ENCODE data around the gene CRTC1. TPM values are rescaled to one million over a fixed set of nuclear protein-coding genes. Genes with fewer than 3 reads are reported as not detected.

The CRTC1 gene
- total and polyA plus RNA-seq, 9 of the 15 experiments (the other 6 are each of a cell fraction or from before 2014, with no cell fraction given), result 0.25 to 3.8 (median 1.2) TPM; not detected in 2

DNA sequence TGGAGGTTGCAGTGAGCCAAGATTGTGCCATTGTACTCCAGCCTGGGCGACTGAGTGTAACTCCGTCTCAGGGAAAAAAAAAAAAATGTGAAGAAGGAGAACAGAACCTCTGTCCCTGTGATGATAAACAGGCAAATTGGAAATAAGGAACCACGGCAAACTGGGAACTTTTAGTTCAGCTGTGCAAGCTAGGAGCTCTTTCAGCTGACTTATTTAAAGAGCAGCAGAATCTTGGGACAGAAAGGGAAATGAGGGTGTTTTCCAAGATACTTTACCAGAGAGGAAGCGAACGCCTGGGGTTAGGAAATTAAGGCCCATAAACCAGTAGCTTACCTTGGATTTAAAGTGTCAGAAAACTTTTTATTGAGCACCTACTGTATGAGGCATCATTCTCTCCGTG, 145.3 kb downstream of the CRTC1 start:
- Histone ChIP-seq H4K20me1 (replicated peaks; ENCODE audit: control insufficient read depth, insufficient read depth, low read length) (peaks cover 13% of the 10 kb centered on the region), H3K4me1 (replicated peaks in 1 of 2; ENCODE audit: control insufficient read depth in 2 of 2, insufficient read depth in 2 of 2, low read length in 2 of 2) (peaks cover 3 to 22% of the 10 kb centered on the region in 2 experiments; a peak in 4 of 5 replicates), H3K27ac (ENCODE audit: extremely low read depth, low read depth, low read length) (no peak overlapping the region), H2AFZ (ENCODE audit: low read depth, low read length) (no peak overlapping the region), H3K9ac (ENCODE audit: insufficient read depth in 1 of 2, low read depth in 2 of 2, low read length in 2 of 2) (no peak overlapping the region), H3K9me3 (replicated peaks; ENCODE audit: control insufficient read depth, insufficient read depth, low read depth, low read length) (peaks cover 2% of the 10 kb centered on the region; the same call in 1 of the 2 replicates), H3K27me3 (ENCODE audit: control insufficient read depth in 2 of 2, insufficient read depth in 2 of 2, low read length in 2 of 2) (no peaks in the 10 kb centered on the region), H3K4me2 (ENCODE audit: insufficient read depth, low read length) (no peak overlapping the region), H3K36me3 (ENCODE audit: control insufficient read depth, insufficient read depth, low read length) (peaks cover 3% of the 10 kb centered on the region; the same call in 2 of the 3 replicates), H3K79me2 (ENCODE audit: control insufficient read depth, insufficient read depth, low read length) (peaks cover 23% of the 10 kb centered on the region), H3K4me3 (no peak overlapping the region), H3K9me1 (ENCODE audit: control insufficient read depth, insufficient read depth, low read length) (no peaks in the 10 kb centered on the region)
- intact Hi-C loops (cut with micrococcal nuclease) (no loop called here), in situ Hi-C loops (cut with MboI) (no loop called here)
- POLR2A ChIA-PET, result interaction anchor here (0.7 to 0.8 kb wide), 2 partner anchors 9 to 10 kb away, joined by 3 to 4 read pairs; no protein-coding TSS in a partner anchor
- FAIRE-seq (no peak), DNase-seq (ENCODE audit: extremely low read depth in 1 of 4, low spot score in 3 of 4) (no peak), ATAC-seq (no peak)
- TF ChIP-seq RBM25 (IDR thresholded peaks at IDR 0.05; ENCODE audit: low read depth, low read length, severe bottlenecking) (peak; percentile 15), SMAD2 (IDR thresholded peaks at IDR 0.05; ENCODE audit: low read depth, low read length) (no peak)
- CTCF ChIA-PET (ENCODE audit: low intra/inter-chr PET ratio), result interaction anchor here (0.6 kb wide), 1 partner anchor 66 kb away, joined by 6 read pairs; no protein-coding TSS in a partner anchor
- BruUV-seq (replicated peaks), result no TSS peak
- WGBS (ENCODE audit: insufficient coverage, low coverage, missing lambda C conversion rate), result 34% methylated on average over 5 of the region's 6 CpGs

DNA sequence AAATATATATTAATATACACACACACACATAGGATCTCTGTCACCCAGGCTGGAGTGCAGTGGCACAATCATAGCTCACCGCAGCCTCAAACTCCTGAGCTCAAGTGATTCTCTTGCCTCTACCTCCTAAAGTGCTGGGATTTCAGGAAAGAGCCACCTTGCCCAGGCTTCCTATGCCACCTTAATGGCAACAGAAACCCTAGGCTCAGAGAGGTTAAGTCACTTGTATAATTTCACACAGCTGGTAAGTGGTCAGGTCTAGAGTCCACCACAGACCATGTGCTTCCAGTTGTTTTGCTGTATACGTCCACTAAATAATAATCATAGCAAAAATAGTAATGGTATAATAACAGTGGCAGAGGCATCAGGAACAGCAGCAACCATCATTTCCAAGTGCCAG, 147.0 kb downstream of the CRTC1 start:
- Histone ChIP-seq H3K9me3 (replicated peaks; ENCODE audit: control insufficient read depth, insufficient read depth, low read depth, low read length) (peaks cover 2% of the 10 kb centered on the region; the same call in 1 of the 2 replicates), H3K36me3 (ENCODE audit: control insufficient read depth, insufficient read depth, low read length) (peaks cover 20% of the 10 kb centered on the region), H3K4me1 (replicated peaks in 1 of 2; ENCODE audit: control insufficient read depth in 2 of 2, insufficient read depth in 2 of 2, low read length in 2 of 2) (peaks cover 9 to 22% of the 10 kb centered on the region in 2 experiments), H2AFZ (ENCODE audit: low read depth, low read length) (no peak overlapping the region), H3K9me1 (ENCODE audit: control insufficient read depth, insufficient read depth, low read length) (peaks cover under 1% of the 10 kb centered on the region), H3K4me3 (no peak overlapping the region), H3K27ac (ENCODE audit: extremely low read depth, low read depth, low read length) (no peak overlapping the region), H3K9ac (ENCODE audit: insufficient read depth in 1 of 2, low read depth in 2 of 2, low read length in 2 of 2) (no peak overlapping the region), H4K20me1 (replicated peaks; ENCODE audit: control insufficient read depth, insufficient read depth, low read length) (peaks cover 30% of the 10 kb centered on the region), H3K79me2 (ENCODE audit: control insufficient read depth, insufficient read depth, low read length) (peaks cover 40% of the 10 kb centered on the region), H3K4me2 (ENCODE audit: insufficient read depth, low read length) (no peak overlapping the region), H3K27me3 (ENCODE audit: control insufficient read depth in 2 of 2, insufficient read depth in 2 of 2, low read length in 2 of 2) (no peaks in the 10 kb centered on the region)
- POLR2A ChIA-PET, result interaction anchor here (3.5 kb wide), 1 partner anchor 11 kb away, joined by 34 read pairs; no protein-coding TSS in a partner anchor
- CTCF ChIA-PET (ENCODE audit: low intra/inter-chr PET ratio), result no interaction called here
- WGBS (ENCODE audit: insufficient coverage, low coverage, missing lambda C conversion rate), result 65% methylated on average over 2 of the region's 2 CpGs
- DNase-seq (ENCODE audit: extremely low read depth in 1 of 4, low spot score in 3 of 4) (no peak), ATAC-seq (no peak), FAIRE-seq (no peak)
- BruUV-seq (replicated peaks), result no TSS peak
- intact Hi-C loops (cut with micrococcal nuclease) (loop anchor here (5.0 kb wide), 1 partner anchor 193 kb away; the partner anchor contains the start of gene KLHL26), in situ Hi-C loops (cut with MboI) (no loop called here)
- TF ChIP-seq TAF15 (IDR thresholded peaks at IDR 0.05; ENCODE audit: low read depth, low read length) (no peak), ESRRA (IDR thresholded peaks at IDR 0.05; ENCODE audit: borderline replicate concordance, low read depth) (no peak), MAFK (IDR thresholded peaks at IDR 0.05; ENCODE audit: low read length) (no peak), MEF2D (tag; conservative IDR thresholded peaks at IDR 0.05; ENCODE audit: low read depth) (no peak), ASH1L (IDR thresholded peaks at IDR 0.05; ENCODE audit: borderline replicate concordance, low read depth, partially characterized antibody) (no peak), BCOR (IDR thresholded peaks at IDR 0.05) (peak; percentile 77), ZFP36 (IDR thresholded peaks at IDR 0.05; ENCODE audit: low read depth, low read length, partially characterized antibody) (peak; percentile 45), KDM1A (IDR thresholded peaks at IDR 0.05) (peak in 1 of 2 experiments; percentile 22; a peak in 1 of 4 replicates), ZNF76 (CRISPR knock-in tag; IDR thresholded peaks at IDR 0.05; ENCODE audit: borderline replicate concordance) (no peak)
- TF ChIP-seq, protein P1, sequence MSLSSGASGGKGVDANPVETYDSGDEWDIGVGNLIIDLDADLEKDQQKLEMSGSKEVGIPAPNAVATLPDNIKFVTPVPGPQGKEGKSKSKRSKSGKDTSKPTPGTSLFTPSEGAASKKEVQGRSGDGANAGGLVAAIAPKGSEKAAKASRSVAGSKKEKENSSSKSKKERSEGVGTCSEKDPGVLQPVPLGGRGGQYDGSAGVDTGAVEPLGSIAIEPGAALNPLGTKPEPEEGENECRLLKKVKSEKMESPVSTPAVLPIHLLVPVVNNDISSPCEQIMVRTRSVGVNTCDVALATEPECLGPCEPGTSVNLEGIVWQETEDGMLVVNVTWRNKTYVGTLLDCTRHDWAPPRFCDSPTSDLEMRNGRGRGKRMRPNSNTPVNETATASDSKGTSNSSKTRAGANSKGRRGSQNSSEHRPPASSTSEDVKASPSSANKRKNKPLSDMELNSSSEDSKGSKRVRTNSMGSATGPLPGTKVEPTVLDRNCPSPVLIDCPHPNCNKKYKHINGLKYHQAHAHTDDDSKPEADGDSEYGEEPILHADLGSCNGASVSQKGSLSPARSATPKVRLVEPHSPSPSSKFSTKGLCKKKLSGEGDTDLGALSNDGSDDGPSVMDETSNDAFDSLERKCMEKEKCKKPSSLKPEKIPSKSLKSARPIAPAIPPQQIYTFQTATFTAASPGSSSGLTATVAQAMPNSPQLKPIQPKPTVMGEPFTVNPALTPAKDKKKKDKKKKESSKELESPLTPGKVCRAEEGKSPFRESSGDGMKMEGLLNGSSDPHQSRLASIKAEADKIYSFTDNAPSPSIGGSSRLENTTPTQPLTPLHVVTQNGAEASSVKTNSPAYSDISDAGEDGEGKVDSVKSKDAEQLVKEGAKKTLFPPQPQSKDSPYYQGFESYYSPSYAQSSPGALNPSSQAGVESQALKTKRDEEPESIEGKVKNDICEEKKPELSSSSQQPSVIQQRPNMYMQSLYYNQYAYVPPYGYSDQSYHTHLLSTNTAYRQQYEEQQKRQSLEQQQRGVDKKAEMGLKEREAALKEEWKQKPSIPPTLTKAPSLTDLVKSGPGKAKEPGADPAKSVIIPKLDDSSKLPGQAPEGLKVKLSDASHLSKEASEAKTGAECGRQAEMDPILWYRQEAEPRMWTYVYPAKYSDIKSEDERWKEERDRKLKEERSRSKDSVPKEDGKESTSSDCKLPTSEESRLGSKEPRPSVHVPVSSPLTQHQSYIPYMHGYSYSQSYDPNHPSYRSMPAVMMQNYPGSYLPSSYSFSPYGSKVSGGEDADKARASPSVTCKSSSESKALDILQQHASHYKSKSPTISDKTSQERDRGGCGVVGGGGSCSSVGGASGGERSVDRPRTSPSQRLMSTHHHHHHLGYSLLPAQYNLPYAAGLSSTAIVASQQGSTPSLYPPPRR (CRISPR knock-in tag; IDR thresholded peaks at IDR 0.05; ENCODE audit: borderline replicate concordance), result no peak

Measured in K562 (cell line).